PFSK-1 (cell line): Measurements from ENCODE around the gene ZFYVE19. TPM values are rescaled to one million over a fixed set of nuclear protein-coding genes. Genes with fewer than 3 reads are reported as not detected.

Experiments
- FOXP2 ChIP-seq: optimal IDR thresholded peaks from 2 replicates; pipeline ENCODE3; 2011; ENCODE audit warnings: borderline replicate concordance, control low read depth, inconsistent platforms; ENCODE audit not compliant: insufficient read depth; ENCODE audit errors: extremely low read length, extremely low read depth
- POLR2AphosphoS5 ChIP-seq: IDR thresholded peaks from 2 replicates; pipeline ENCODE4 v1.6.1; 2012; ENCODE audit warnings: low read depth, mild to moderate bottlenecking, control low read depth, low read length, moderate library complexity
- SIN3A ChIP-seq: IDR thresholded peaks from 2 replicates; pipeline ENCODE4 v1.6.1; 2012; ENCODE audit warnings: mild to moderate bottlenecking, low read length, moderate library complexity, borderline replicate concordance; ENCODE audit not compliant: insufficient read depth
- TAF1 ChIP-seq: IDR thresholded peaks from 2 replicates; pipeline ENCODE4 v1.6.1; 2012; ENCODE audit warnings: low read length, control low read depth, borderline replicate concordance; ENCODE audit not compliant: insufficient read depth
- polyA plus RNA-seq: library from polyadenylated mRNA; unstranded; fragments of >200 nt; gene quantifications from one replicate; pipeline ENCODE4 v1.2.1, GENCODE V29; 2012; ENCODE audit warnings: low read depth, missing spikeins; ENCODE audit not compliant: insufficient read length
- TF ChIP-seq, protein P1 (sequence below), 2 experiments: IDR thresholded peaks; 2 replicates each; pipeline versions ENCODE4 v1.6.1 to v1.8.0; 2011 to 2012; ENCODE audit warnings: low read depth in 2 of 2, low read length in 2 of 2, control low read depth in 1 of 2, inconsistent platforms in 1 of 2, mild to moderate bottlenecking in 1 of 2, moderate library complexity in 1 of 2; ENCODE audit not compliant: insufficient read depth in 1 of 2

Gene ZFYVE19
- 50.4 TPM for polyA plus RNA-seq

DNA sequence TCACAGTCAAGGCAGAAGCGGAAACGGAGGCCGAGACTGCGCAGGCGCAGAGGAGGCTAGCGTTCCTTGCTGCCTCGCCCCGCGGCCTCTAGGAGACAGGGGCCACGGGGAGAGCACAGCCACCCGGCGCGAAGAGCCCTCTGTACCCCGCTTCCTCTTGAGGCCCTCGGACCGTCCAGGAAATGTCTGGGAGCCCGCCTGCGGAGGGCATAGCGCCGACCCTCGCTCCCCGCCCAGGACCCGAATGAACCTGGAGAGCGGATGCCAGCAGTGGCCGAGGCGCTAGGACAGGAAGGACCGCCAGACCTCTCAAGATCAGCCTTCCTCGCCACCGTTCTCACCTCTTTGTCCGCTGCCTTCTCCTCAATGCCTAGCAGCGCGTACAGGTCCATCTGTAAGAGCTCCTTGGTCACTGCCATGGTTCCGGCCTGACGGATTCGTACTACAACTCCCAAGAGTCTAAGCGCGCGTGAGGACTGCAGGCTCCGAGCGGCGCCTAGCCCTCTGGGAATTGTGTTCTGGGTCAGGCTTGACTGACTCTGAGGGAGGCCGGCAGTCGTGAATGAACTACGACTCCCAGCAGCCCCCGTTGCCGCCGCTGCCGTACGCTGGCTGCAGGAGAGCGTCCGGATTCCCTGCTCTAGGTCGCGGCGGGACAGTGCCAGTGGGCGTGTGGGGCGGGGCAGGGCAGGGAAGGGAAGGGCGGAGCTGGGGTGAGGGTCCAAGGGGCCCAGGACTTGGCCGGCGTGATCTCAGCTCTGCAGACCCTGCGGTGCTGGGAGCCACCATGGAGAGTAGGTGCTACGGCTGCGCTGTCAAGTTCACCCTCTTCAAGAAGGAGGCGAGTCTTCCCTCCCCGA lies at the start of gene ZFYVE19, which contains the start of gene DNAJC17:
ZFYVE19 (plus strand) TSS at position 62 of the 860 bp plus-strand sequence; CDS start at position 563, 501 bp downstream.
DNAJC17 (minus strand) TSS at position 446 of the 860 bp plus-strand sequence; CDS start at position 419, 27 bp downstream.
- TF ChIP-seq, protein P1, sequence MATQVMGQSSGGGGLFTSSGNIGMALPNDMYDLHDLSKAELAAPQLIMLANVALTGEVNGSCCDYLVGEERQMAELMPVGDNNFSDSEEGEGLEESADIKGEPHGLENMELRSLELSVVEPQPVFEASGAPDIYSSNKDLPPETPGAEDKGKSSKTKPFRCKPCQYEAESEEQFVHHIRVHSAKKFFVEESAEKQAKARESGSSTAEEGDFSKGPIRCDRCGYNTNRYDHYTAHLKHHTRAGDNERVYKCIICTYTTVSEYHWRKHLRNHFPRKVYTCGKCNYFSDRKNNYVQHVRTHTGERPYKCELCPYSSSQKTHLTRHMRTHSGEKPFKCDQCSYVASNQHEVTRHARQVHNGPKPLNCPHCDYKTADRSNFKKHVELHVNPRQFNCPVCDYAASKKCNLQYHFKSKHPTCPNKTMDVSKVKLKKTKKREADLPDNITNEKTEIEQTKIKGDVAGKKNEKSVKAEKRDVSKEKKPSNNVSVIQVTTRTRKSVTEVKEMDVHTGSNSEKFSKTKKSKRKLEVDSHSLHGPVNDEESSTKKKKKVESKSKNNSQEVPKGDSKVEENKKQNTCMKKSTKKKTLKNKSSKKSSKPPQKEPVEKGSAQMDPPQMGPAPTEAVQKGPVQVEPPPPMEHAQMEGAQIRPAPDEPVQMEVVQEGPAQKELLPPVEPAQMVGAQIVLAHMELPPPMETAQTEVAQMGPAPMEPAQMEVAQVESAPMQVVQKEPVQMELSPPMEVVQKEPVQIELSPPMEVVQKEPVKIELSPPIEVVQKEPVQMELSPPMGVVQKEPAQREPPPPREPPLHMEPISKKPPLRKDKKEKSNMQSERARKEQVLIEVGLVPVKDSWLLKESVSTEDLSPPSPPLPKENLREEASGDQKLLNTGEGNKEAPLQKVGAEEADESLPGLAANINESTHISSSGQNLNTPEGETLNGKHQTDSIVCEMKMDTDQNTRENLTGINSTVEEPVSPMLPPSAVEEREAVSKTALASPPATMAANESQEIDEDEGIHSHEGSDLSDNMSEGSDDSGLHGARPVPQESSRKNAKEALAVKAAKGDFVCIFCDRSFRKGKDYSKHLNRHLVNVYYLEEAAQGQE (IDR thresholded peaks at IDR 0.05; ENCODE audit: insufficient read depth in 1 of 2, low read depth in 2 of 2, low read length in 2 of 2), result no peak
- peak; percentile 78 for TF ChIP-seq POLR2AphosphoS5
- TF ChIP-seq FOXP2, result peak; percentile 71
- 0 out of 2 replicates have a peak, but pooled peaks have one; percentile 50 for TF ChIP-seq SIN3A
- TF ChIP-seq TAF1, result peak; percentile 50; the same call in 1 of the 2 replicates

- TF ChIP-seq FOXP2, result no peak
- no peak for TF ChIP-seq TAF1
- TF ChIP-seq, protein P1 (IDR thresholded peaks at IDR 0.05; ENCODE audit: insufficient read depth in 1 of 2, low read depth in 2 of 2, low read length in 2 of 2), result no peak
- no peak for TF ChIP-seq SIN3A
- no peak for TF ChIP-seq POLR2AphosphoS5
These were observed 46.9 kb upstream of the ZFYVE19 start for GRCh38 chr15:40759961-40760360.

GRCh38 chr15:40762919-40763800 lies 43.7 kb upstream of the ZFYVE19 start:
- TF ChIP-seq SIN3A (no peak), FOXP2 (no peak), POLR2AphosphoS5 (no peak), TAF1 (no peak)
- TF ChIP-seq, protein P1 (IDR thresholded peaks at IDR 0.05; ENCODE audit: insufficient read depth in 1 of 2, low read depth in 2 of 2, low read length in 2 of 2), result no peak

GRCh38 chr15:40763801-40764628 lies 42.9 kb upstream of the ZFYVE19 start, which contains the start of gene GCHFR:
Gene GCHFR (plus strand): TSS chr15:40764068. CDS start chr15:40764181, 113 bp downstream.
- TF ChIP-seq TAF1 (no peak), SIN3A (no peak), POLR2AphosphoS5 (no peak)
